Fibroblast of skin of left quadriceps (primary cell): ENCODE measurements around the gene SPHK2.
"Not testable (repeated sequence)": the region's sequence is repeated elsewhere in the genome, so short reads cannot be mapped to it uniquely, and the experiment has no call there.

Source experiments
- DNase-seq, 2 experiments: peaks; one replicate each; pipeline ENCODE4 v3.0.0-alpha.2; 2013; ENCODE audit warnings: low read depth in 2 of 2

SPHK2 gene, protein sequence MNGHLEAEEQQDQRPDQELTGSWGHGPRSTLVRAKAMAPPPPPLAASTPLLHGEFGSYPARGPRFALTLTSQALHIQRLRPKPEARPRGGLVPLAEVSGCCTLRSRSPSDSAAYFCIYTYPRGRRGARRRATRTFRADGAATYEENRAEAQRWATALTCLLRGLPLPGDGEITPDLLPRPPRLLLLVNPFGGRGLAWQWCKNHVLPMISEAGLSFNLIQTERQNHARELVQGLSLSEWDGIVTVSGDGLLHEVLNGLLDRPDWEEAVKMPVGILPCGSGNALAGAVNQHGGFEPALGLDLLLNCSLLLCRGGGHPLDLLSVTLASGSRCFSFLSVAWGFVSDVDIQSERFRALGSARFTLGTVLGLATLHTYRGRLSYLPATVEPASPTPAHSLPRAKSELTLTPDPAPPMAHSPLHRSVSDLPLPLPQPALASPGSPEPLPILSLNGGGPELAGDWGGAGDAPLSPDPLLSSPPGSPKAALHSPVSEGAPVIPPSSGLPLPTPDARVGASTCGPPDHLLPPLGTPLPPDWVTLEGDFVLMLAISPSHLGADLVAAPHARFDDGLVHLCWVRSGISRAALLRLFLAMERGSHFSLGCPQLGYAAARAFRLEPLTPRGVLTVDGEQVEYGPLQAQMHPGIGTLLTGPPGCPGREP

DNA sequence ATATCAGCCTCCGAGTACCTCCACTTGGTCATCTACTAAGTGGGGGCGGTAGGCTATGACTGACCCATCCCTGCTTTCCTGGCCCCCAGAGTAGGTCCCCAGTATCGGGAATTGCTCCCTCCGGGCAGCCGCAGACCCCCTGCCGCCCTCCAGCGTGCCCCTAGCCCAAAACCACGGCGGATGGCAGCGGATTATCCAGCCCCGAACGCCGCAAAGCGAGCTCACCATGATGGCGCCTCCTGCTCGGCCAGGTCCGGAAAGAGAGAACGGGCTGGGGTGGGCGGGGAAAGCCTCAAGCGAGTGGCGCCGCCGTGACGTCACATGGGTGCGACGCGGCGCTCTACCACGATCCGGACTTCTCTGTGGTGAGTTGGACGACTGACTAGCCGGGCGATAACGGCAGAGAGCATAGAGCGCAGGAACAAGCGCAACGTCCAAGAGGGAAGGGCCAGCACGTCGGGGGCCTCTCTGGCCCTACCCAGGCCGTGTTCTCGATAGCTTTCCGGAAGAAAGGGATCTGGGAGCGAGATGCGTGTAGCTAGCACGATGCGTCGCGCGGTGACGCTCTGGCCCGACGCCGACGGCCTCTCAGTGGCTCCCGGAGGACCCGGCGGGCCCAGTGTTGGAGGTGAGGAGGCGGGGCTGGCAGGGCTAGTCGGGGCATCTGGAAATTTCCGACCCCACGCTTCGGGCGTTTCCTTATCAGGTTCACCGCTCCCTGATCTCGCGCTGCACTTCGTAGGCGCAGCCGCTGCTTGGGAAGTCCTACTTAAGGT, at the start of gene SPHK2, which contains the start of gene RPL18:
SPHK2 (plus strand) TSS at position 591 of the 776 bp plus-strand sequence. CDS start 1,009 bp downstream, outside the sequence.
RPL18 (minus strand) TSS at position 263 of the 776 bp plus-strand sequence; CDS start at position 228, 35 bp downstream.
- DNase-seq, result peak; percentile 99

DNA sequence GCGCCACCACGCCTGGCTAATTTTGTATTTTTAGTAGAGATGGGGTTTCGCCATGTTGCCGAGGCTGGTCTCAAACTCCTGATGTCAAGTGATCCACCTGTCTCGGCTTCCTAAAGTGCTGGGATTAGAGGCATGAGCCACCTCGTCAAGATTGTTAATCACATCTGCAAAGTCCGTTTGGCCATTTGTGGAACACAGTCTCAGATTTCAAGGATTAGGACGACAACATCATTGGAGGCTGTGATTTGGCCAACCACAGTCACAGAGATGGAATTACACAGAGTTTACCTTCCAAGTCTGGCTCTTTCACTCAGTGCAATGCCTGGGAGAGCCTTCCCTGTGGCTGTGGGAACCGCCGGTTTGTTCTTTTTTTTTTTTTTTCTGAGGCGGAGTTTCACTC, 49.5 kb upstream of the SPHK2 start:
- no peak for DNase-seq

DNA sequence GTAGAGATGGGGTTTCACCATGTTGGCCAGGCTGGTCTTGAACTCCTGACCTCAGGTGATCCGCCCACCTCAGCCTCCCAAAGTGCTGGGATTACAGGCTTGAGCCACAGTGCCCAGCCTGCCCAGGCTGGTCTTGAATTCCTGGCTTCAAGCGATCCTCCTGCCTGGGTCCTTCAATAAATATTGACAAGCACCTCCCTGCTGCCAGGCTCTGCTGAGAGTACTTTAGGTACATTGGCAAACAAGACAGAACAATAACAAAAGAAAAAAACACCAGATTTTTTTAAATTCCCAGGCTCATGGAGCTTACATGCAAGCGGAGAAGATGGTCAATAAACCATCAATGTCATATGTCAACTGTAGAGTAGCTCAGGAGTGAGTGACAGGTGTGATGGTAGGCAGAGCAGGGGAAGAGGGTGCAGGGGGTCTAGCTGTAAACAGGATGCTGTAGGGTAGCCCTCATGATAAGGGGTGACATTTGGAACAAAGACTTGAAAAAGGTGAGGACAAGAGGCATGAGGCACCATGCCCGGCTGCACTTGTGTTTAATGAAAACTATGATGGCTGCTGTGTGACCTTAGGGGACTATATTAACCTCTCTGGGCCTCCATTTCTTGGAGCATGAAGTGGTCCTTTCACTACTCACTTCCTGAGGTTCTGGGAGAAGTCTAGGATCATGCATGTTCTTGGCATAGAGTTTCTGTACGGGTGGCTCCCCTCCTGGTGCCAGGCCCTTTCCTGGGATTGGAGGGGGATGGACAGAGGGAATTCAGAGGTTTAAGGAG, 47.7 kb upstream of the SPHK2 start:
- DNase-seq, result no peak

DNA sequence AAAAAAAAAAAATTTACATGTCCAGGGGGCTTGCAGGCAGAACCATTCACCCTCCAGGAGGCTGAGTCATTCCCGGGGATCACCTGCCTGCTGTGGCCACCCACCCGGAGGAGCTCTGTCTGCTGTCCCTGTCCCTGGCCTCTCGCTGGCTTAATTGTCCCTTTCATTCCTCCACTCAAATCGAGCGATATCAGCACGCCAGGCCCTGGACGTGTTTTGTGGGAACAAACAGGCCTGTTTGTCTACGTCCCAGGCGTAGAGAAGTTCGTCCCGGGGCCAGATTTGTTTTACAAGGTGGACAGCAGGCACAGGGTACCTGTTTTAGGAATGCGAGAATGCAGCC, 46.2 kb upstream of the SPHK2 start:
- DNase-seq, result no peak

DNA sequence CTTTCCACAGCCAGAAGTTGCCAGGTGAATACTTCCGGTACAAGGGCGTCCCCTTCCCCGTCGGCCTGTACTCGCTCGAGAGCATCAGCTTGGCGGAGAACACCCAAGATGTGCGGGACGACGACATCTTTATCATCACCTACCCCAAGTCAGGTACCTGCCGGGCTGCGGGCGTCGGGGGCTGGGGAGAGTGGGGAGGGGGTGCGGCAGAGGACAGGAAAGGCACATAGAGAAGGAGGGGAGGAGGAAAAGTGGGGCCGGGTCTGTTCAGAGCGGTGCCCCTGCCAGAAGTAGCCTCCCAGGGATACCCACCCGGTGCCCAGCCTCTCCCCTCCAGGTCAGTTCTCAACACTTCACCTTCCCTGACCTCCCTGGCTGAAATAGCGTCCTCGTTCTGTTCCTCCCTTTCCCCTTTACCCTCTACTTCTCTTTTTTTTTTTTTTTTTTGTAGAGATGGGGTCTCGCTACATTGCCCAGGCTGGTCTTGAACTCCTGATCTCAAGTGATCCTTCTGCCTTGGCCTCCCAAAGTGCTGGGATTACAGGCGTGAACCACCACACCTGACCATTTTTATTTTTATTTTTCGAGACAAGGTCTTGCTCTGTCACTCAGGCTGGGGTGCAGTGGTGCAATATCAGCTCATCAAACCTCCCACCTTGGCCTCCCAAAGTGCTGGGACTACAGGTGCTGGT, 43.2 kb upstream of the SPHK2 start:
- DNase-seq, result no peak

DNA sequence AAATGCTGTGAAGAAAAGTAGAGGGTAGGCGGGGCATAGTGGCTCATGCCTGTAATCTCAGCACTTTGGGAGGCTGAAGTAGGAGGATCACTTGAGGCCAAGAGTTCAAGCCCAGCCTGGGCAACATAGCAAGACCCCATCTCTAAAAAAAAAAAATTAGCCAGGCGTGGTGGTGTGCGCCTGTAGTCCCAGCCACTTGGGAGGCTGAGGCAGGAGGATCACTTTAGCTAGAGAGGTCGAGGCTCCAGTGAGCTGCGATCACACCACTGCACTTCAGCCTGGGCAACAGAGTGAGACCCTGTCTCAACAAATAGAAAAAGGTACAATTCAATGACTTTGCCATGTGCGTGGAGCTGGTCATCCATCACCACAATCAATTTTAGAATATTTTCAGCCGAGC, 41.4 kb upstream of the SPHK2 start:
- DNase-seq, result not testable (repeated sequence)

DNA sequence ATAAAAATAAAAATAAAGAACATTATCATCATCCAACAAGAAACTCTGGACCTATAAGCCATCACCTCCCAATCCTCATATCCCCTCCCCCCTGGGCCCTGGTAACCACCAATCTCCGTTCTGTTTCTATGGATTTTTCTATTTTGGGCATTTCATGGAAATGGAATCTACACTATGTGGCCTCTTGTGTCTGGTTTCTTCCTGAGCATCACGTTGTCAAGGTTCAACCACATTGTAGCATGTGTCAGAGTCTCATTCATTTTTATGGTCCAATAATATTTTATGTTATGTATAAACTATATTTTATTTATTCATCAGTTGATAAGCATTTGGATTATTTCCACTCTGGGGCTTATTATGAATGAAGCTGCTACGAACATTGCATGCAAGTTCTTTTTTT, 40.4 kb upstream of the SPHK2 start:
- peak; percentile 18 to 20 for DNase-seq

DNA sequence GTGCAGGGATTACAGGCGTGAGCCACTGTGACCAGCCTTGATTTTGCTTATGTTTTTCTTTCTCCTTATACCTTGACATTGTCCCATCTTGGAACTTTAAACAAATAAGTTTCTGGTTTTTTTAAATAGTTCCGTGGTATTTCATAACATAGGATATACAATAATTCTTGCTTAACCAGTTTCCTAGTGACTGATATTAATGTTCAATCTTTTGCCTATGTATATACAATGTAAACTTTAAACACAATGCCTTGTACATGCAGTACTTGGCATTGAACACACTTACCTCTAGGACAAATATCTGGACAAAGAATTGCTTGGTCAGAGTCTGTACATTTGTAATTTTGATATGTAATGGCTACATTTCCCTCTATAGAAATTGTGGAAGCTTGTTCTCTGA, 37.1 kb upstream of the SPHK2 start:
- DNase-seq, result no peak

DNA sequence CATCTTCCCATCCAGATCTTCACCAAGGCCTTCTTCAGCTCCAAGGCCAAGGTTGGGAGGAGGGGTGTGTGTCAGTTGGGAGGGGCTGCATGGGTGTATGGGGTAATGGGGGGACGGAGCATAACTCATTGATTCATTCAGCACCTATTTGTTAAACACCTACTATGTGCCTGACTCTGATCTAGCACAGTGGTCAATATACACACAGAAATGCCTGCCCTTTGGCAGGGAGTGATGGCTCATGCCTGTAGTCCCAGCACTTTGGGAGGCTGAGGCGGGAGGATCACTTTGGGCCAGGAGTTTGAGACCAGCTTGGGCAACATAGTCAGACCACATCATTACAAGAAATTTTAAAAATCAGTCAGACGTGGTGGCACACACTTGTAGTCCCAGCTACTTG, 31.9 kb upstream of the SPHK2 start:
- DNase-seq, result no peak

DNA sequence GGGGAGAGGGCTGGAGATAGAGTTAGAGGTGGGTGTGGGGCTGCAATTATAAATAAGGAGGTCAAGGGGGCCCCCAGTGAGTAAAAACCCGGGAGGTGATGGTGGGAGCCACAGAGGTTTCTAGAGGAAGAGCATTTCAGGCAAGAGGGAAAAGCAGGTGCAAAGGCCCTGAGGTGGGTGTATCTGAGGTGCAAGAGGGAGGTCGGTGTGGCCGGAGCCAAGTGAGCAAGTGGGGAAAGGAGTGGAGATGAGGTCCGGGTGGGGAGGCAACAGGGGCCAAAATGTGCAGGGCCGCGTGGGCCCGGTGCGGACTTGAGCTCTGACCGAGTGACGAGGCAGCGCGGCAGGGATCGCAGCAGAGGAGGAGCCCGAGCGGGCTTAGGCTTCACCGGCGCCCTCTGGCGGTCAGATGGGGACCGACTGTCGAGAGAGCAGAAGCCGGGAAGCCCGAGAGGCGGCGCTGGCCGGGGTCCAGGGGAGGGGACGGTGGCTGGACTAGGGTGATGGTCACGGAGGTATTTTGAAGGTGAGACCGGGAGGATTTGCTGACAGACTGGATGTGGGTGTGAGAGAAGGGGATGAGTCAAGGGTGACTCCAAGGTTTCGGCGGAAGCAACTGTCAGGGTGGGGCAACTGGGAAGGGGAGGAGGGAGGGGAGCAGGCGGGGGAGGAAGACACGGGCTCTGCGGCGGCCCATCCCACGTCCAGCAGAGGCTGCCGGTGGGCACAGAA, 30.5 kb upstream of the SPHK2 start:
- DNase-seq, result peak in 1 of 2 experiments; percentile 54

DNA sequence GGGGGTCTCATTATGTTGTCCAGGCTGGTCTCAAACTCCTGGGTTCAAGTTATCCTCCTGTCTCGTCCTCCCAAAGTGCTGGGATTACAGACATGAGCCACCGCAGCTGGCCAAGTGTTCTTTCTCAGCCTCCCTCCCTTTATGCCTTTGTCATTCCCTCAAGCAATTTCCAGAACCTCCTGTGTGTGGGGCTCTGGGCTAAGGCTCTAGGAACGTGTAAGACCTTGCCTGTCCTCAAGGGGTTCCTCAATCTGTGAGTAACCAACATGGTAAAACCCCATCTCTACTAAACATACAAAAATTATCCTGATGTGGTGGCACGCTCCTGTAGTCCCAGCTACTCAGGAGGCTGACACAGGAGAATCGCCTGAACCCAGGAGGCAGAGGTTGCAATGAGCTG, 28.3 kb upstream of the SPHK2 start:
- DNase-seq, result no peak

DNA sequence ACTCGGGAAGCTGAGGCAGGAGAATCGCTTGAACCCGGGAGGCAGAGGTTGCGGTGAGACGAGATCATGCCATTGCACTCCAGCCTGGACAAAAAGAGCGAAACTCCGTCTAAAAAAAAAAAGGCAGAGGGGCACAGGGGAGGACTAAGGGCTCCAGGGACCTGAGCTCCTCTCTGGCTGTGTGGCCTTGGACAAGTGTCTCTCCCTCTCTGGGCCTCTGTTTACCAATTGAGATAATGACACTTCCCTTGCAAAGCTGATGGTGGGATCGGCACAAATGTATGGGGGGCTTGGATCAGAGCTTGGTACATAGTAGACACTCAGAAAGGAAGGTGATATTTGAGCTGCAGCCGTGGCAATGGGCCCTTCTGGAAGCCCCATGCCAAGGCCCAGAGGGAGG, 24.1 kb upstream of the SPHK2 start:
- DNase-seq, result no peak

DNA sequence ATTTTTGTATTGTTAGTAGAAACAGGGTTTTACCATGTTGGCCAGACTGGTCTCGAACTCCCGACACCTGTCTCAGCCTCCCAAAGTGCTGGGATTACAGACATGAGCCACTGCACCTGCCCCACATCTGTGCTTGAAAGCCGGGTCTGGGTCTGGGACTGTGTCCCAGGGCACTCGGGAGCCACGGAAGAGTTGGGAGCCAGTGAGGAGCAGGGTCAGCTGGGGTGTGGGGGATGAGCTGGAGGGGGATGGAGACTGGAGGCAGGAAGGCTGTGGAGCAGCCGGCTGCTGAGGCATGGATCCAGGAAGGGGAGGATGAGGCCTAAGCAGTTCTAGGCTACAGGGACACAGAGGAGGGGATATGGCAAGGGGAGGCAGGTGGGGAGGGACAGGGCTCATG, 23.5 kb upstream of the SPHK2 start:
- no peak for DNase-seq

DNA sequence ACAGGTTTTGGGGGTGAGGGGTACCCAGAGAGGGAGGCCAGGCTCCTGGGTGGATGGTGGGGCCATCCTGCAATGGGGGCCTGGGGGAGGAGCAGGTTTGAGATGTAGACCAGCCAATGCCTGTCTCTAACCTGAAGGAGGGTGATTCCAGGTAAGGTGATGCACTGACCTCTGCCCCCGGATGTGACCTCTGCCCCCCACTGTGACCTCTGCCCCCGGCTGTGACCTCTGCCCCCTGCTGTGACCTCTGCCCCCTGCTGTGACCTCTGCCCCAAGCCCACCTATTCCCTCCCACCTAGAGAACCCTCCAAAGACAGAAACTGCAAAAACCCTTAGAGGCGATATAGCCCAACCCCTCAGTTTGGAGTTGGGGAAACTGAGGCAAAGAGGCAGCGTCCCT, 23.1 kb upstream of the SPHK2 start:
- no peak for DNase-seq

DNA sequence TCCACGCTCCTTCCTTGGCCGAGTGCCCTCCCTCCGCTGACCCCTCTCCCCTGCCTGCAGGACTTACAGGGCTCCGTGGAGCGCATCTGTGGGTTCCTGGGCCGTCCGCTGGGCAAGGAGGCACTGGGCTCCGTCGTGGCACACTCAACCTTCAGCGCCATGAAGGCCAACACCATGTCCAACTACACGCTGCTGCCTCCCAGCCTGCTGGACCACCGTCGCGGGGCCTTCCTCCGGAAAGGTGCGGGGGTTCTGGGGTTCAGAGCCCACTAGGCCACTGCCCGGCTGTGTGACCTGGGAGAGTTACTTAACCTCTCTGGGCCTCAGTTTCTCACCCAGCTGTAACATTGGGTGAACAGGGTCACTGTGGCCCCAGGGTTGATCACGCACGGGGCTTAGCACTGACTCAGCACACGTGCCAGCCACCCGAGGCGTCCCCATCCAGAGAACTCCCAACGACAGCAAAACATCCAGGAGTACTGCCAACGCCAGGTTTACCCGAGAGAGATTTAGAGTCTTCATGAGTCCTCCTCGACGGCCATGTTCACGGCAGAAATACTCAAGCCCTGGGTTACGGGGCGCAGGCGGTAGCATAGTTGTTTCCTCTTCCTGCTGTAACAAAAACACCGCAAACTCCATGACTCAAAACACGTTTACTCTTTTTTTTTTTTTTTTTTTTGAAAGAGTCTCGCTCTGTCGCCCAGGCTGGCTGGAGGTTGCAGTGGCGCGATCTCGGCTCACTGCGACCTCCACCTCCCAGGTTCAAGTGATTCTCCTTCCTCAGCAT, 22.4 kb upstream of the SPHK2 start:
- DNase-seq, result no peak

DNA sequence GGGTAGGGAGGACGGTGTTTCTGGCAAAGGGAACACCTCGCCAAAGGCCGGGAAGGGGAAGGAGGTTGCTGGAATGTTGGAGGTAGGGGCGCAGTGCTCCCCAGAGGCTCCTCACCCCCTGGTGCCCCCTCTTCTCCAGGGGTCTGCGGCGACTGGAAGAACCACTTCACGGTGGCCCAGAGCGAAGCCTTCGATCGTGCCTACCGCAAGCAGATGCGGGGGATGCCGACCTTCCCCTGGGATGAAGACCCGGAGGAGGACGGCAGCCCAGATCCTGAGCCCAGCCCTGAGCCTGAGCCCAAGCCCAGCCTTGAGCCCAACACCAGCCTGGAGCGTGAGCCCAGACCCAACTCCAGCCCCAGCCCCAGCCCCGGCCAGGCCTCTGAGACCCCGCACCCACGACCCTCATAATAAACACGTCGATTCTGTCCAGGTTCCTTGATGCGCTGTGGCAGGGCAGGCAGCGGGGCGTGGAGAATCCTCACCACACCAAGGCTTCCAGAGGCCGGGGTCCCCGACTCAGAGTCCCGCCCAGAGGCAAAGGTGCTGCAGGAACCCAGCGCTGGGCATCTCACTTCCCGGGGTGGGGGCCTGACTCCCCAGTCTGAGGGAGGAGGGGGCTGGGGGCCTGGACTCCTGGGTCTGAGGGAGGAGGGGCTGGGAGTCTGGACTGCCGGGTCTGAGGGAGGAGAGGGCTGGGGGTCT, 20.2 kb upstream of the SPHK2 start:
- DNase-seq, result no peak

DNA sequence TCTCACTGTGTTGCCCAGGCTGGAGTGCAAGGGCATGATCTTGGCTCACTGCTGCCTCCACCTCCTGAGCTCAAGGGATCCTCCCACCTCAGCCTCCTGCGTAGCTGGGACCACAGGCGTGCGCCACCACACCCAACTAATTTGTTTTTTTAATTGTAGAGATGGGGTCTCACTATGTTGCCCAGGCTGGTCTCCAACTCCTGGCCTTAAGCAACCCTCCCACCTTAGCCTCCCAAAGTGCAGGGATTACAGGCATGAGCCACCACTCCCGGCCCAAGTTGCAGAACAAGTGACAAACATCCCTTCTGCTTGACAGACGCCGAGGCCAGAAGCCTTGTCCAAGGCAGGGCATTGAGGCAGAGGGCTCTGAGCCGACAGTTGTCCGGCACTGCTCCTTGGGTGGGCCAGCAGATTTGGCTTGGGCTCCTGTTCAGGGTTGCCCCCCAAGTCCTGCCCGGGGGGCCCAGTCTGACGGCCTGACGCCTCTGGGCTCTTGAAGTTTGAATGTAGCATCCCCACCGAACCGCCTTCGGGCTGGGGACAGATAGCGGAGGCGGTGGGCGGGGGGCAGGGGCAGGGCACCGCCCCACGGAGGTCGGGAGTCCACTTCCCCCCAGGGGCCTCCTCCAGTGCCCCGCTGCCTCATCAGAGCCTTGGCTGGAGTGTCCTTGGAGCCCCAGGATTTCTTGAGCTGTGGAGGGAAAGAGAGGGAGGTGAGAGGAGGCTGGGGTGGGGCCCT, 18.5 kb upstream of the SPHK2 start:
- no peak for DNase-seq

DNA sequence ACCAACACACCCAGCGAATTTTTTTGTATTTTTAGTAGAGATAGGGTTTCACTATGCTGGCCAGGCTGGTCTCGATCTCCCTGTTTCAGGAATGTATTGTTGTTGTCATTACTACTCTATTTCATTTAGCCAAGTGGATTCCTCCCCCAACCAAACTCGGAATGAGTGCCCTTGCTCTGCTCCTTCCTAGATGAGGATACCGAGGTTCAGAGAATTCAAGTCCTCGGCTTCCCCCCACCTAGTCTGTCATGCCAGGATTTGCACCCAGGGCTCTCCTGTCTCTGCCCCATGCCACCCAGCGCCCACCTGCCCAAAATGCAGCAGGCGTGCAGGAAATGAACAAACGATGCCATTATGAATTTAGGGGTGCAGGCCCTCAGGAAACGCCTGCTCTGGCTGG, 16.3 kb upstream of the SPHK2 start:
- DNase-seq, result no peak
